Activated naive CD4-positive, alpha-beta T cell treated with anti-CD3 and anti-CD28 coated beads, Interleukin-2, amount 10 ng/mL, durations not matched to agents 7 days and 5 days (primary cell): ENCODE data around the gene ASH1L.
"Not testable (repeated sequence)": the region's sequence is repeated elsewhere in the genome, so short reads cannot be mapped to it uniquely, and the experiment has no call there.

ENCODE experiments used
- CTCF ChIA-PET: fragments of 350-600 bp; sonication (Branson Sonifier 250); formaldehyde crosslinking; loops from one replicate; lab custom pipeline; 2021; ENCODE audit warnings: antibody characterized with exemption; lab: Charles Lee
- DNase-seq: peaks from one replicate; pipeline ENCODE4 v3.0.0-alpha.2; 2020
- H3K27ac Mint-ChIP-seq: one replicate; pipeline ENCODE4 v1.8.0; 2021; ENCODE audit warnings: mild to moderate bottlenecking, moderate library complexity, mixed read lengths
- H3K27me3 Mint-ChIP-seq: one replicate; pipeline ENCODE4 v1.8.0; 2021; ENCODE audit warnings: mild to moderate bottlenecking, mixed read lengths
- H3K36me3 Mint-ChIP-seq: one replicate; pipeline ENCODE4 v1.8.0; 2021; ENCODE audit warnings: mixed read lengths
- H3K4me1 Mint-ChIP-seq: one replicate; pipeline ENCODE4 v1.8.0; 2021; ENCODE audit warnings: mixed read lengths
- H3K4me3 Mint-ChIP-seq: one replicate; pipeline ENCODE4 v1.8.0; 2021; ENCODE audit warnings: mild to moderate bottlenecking, moderate library complexity, mixed read lengths
- H3K9me3 Mint-ChIP-seq: one replicate; pipeline ENCODE4 v1.8.0; 2021; ENCODE audit warnings: mixed read lengths

ASH1L gene

DNA sequence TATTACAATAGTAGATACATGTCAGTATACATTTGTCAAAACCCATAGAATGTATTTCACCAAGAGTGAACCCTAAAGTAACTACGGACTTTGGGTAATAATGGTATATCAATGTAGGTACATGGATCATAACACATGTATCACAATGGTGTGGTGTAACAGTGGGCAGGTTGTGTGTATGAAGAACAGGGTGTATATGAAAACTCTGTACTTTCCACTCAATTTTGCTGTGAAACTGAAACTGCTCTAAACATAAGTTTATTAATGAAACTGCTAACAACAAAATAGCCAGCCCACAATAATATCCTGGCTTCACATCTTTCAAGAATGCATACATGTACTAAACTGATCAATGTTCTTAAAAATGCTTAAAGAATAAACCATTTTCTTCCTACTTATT lies 151.7 kb downstream of the ASH1L start:
- H3K9me3 Mint-ChIP-seq = no peaks in the 10 kb centered on the region
- DNase-seq = no peak
- CTCF ChIA-PET = no interaction called here
- H3K27ac Mint-ChIP-seq = no peak overlapping the region
- no peak overlapping the region for H3K4me3 Mint-ChIP-seq
- peaks cover 6% of the 10 kb centered on the region for H3K4me1 Mint-ChIP-seq
- no peaks in the 10 kb centered on the region for H3K27me3 Mint-ChIP-seq
- peaks cover 36% of the 10 kb centered on the region for H3K36me3 Mint-ChIP-seq

- Mint-ChIP-seq H3K27ac (no peak overlapping the region), H3K4me1 (no peaks in the 10 kb centered on the region), H3K36me3 (peaks cover 32% of the 10 kb centered on the region), H3K9me3 (no peaks in the 10 kb centered on the region), H3K27me3 (no peaks in the 10 kb centered on the region), H3K4me3 (no peak overlapping the region)
- CTCF ChIA-PET = no interaction called here
- DNase-seq = no peak
Observed at GRCh38 chr1:155396874-155397476, 165.6 kb downstream of the ASH1L start.

DNA sequence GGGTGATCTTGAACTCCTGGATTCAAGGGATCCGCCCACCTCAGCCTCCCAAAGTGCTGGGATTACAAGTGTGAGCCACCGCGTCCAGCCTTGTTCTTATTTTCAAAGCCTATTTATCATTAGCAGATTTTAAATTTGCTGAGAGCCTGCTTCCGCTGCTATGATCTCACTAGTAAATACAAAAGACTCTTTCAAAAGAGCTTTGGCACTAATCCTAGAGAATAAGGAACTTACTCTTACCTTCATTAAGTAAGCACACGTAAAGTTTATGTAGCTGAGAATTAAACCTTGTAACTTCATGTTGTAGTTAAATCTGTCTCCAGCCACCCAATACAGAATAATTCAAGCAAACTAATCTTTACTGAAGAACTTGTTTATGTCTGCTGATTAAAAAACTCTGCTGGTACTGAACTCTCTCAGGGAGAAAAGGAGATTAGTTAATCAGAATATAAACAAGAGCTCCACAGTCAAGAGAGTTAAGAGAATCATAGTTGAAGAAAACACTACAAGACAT lies 169.6 kb downstream of the ASH1L start:
- H3K27me3 Mint-ChIP-seq = no peaks in the 10 kb centered on the region
- no peaks in the 10 kb centered on the region for H3K4me1 Mint-ChIP-seq
- peaks cover 48% of the 10 kb centered on the region for H3K36me3 Mint-ChIP-seq

DNA sequence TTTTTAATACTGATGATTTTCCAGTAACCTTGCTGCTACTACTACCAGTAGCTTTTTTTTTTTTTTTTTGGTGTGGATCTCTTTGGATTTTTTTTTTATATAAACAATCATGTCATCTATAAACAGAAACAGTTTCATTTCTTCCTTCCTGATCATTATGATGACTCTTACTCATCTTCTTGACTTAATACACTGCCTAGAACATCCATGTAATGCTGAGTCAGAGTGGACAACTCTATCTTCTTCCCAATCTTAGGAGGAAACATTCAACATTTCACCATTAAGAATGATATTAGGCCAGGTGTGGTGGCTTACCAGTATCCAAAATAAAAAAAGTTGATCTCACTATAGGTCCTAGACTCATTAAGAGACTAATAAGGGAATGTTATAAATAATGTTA lies 172.8 kb downstream of the ASH1L start:
- CTCF ChIA-PET = no interaction called here
- no peak for DNase-seq
- H3K36me3 Mint-ChIP-seq = peaks cover 57% of the 10 kb centered on the region
- H3K4me1 Mint-ChIP-seq = no peaks in the 10 kb centered on the region
- H3K4me3 Mint-ChIP-seq = no peak overlapping the region
- H3K27me3 Mint-ChIP-seq = no peaks in the 10 kb centered on the region
- H3K27ac Mint-ChIP-seq = no peak overlapping the region
- H3K9me3 Mint-ChIP-seq = no peaks in the 10 kb centered on the region

More for the DNA sequence above, 169.6 kb downstream of the ASH1L start:
- H3K4me3 Mint-ChIP-seq = no peak overlapping the region
- no peaks in the 10 kb centered on the region for H3K9me3 Mint-ChIP-seq
- no peak overlapping the region for H3K27ac Mint-ChIP-seq
- CTCF ChIA-PET = no interaction called here
- DNase-seq = no peak

DNA sequence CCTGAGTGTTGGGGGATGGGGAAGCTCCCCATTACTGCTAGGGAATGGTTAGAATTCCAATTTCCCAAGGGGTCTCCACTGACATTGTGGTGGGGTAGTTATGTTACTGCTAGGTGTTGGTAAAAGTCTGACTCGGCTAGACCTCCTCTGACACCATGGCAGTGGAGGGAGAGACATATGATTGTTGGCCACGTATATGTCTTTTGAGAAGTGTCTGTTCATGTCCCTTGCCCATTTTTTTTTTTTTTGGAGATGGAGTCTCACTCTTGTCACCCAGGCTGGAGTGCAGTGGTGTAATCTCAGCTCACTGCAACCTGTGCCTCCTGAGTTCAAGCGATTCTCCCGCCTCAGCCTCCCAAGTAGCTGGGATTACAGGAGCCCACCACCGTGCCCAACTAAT lies 176.8 kb downstream of the ASH1L start:
- CTCF ChIA-PET = interaction anchor here (1.1 to 1.3 kb wide), 2 partner anchors 23 to 26 kb away, joined by 3 to 4 read pairs; no protein-coding TSS in a partner anchor
- H3K36me3 Mint-ChIP-seq = peaks cover 45% of the 10 kb centered on the region
- DNase-seq, H3K4me3 Mint-ChIP-seq, H3K4me1 Mint-ChIP-seq, H3K27ac Mint-ChIP-seq, H3K27me3 Mint-ChIP-seq, H3K9me3 Mint-ChIP-seq: not testable (repeated sequence)

GRCh38 chr1:155383406-155383805 lies 179.2 kb downstream of the ASH1L start:
- no peak for DNase-seq
- no peaks in the 10 kb centered on the region for H3K9me3 Mint-ChIP-seq
- CTCF ChIA-PET = no interaction called here
- H3K4me3 Mint-ChIP-seq = no peak overlapping the region
- H3K36me3 Mint-ChIP-seq = peaks cover 49% of the 10 kb centered on the region
- no peak overlapping the region for H3K27ac Mint-ChIP-seq
- H3K4me1 Mint-ChIP-seq = peaks cover 2% of the 10 kb centered on the region
- no peaks in the 10 kb centered on the region for H3K27me3 Mint-ChIP-seq

DNA sequence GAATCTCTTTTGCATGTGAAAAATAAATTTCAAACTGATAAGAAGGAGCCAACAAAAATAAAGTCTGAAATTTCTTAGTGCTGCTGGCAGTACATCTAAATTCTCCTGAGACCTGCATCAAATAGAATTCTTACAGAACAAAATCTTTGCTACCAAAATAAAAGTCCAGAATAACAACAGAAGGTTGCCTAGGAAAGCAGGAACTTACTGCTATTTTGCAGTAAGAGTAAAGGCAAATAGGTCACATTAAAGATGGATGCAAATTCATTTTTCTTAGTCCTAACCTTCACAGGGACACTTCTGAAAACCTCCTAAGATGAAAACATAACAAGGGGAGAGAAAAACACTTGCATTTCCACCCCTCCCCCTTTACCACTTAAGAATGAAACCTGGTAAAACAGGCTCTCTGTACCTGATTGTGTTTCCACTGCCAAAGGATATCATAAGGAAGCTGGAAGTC lies 182.9 kb downstream of the ASH1L start:
- H3K4me3 Mint-ChIP-seq = no peak overlapping the region
- peaks cover 45% of the 10 kb centered on the region for H3K36me3 Mint-ChIP-seq
- DNase-seq = no peak
- CTCF ChIA-PET = interaction anchor here (0.6 to 1.4 kb wide), 2 partner anchors 24 to 215 kb away, joined by 3 read pairs; no protein-coding TSS in a partner anchor
- H3K9me3 Mint-ChIP-seq = no peaks in the 10 kb centered on the region
- H3K27ac Mint-ChIP-seq = no peak overlapping the region
- H3K27me3 Mint-ChIP-seq = no peaks in the 10 kb centered on the region
- peaks cover 2% of the 10 kb centered on the region for H3K4me1 Mint-ChIP-seq

- H3K36me3 Mint-ChIP-seq = peaks cover 47% of the 10 kb centered on the region
- DNase-seq = no peak
- H3K27ac Mint-ChIP-seq = no peak overlapping the region
- no peak overlapping the region for H3K4me3 Mint-ChIP-seq
- H3K9me3 Mint-ChIP-seq = no peaks in the 10 kb centered on the region
- CTCF ChIA-PET = no interaction called here
- no peaks in the 10 kb centered on the region for H3K27me3 Mint-ChIP-seq
- peaks cover 2% of the 10 kb centered on the region for H3K4me1 Mint-ChIP-seq
Observed at GRCh38 chr1:155379180-155379579, 183.4 kb downstream of the ASH1L start.

GRCh38 chr1:155360051-155360450 lies 202.6 kb downstream of the ASH1L start:
- Mint-ChIP-seq H3K27me3 (no peaks in the 10 kb centered on the region), H3K9me3 (no peaks in the 10 kb centered on the region), H3K27ac (no peak overlapping the region), H3K4me1 (no peaks in the 10 kb centered on the region), H3K4me3 (no peak overlapping the region), H3K36me3 (peaks cover 24% of the 10 kb centered on the region)
- DNase-seq = no peak
- CTCF ChIA-PET = interaction anchor here (0.9 kb wide), 1 partner anchor 109 kb away, joined by 3 read pairs; no protein-coding TSS in a partner anchor

GRCh38 chr1:155352631-155353030 lies 210.0 kb downstream of the ASH1L start:
- Mint-ChIP-seq H3K4me3 (no peak overlapping the region), H3K9me3 (no peaks in the 10 kb centered on the region), H3K27me3 (no peaks in the 10 kb centered on the region), H3K36me3 (peaks cover 53% of the 10 kb centered on the region), H3K4me1 (no peaks in the 10 kb centered on the region), H3K27ac (no peak overlapping the region)
- no peak for DNase-seq
- CTCF ChIA-PET = no interaction called here

- no peaks in the 10 kb centered on the region for H3K27me3 Mint-ChIP-seq
- H3K9me3 Mint-ChIP-seq = no peaks in the 10 kb centered on the region
- CTCF ChIA-PET = interaction anchor here (0.6 to 1.5 kb wide), 4 partner anchors 23 to 92 kb away, joined by 3 to 5 read pairs (median 4); no protein-coding TSS in a partner anchor
- DNase-seq = no peak
- H3K27ac Mint-ChIP-seq = no peak overlapping the region
- no peaks in the 10 kb centered on the region for H3K4me1 Mint-ChIP-seq
- peaks cover 61% of the 10 kb centered on the region for H3K36me3 Mint-ChIP-seq
- no peak overlapping the region for H3K4me3 Mint-ChIP-seq
Observed at GRCh38 chr1:155342842-155343241, 219.8 kb downstream of the ASH1L start.

DNA sequence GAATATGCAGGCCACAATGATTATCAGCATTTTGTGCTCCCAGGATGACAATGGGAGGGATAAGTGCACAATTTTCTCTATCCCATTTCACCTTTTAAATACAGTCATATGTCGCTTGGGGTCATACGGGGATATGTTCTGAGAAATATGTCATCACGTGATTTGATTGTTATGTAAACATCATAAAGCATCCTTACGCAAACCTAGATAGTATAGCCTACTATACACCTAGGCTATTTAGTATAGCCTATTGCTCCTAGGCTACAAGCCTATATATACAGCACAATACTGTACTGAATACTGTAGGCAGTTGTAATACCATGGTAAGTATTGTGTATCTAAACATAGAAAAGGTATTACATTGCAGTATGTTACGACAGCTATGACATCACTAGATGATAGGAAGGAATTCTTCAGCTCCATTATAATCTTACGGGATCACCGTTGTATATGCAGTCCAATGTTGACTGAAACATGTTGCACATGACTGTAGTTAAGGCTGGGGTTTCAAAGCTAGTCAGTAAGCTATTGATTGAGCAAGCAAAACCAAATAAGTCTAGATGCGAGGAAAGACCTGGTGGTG lies 223.0 kb downstream of the ASH1L start:
- no peak overlapping the region for H3K27ac Mint-ChIP-seq
- peaks cover 61% of the 10 kb centered on the region for H3K36me3 Mint-ChIP-seq
- no peaks in the 10 kb centered on the region for H3K9me3 Mint-ChIP-seq
- no peaks in the 10 kb centered on the region for H3K27me3 Mint-ChIP-seq
- no peaks in the 10 kb centered on the region for H3K4me1 Mint-ChIP-seq
- DNase-seq = no peak
- CTCF ChIA-PET = interaction anchor here (0.6 to 1.7 kb wide), 3 partner anchors 16 to 109 kb away, joined by 3 to 6 read pairs (median 4); no protein-coding TSS in a partner anchor
- H3K4me3 Mint-ChIP-seq = no peak overlapping the region

DNA sequence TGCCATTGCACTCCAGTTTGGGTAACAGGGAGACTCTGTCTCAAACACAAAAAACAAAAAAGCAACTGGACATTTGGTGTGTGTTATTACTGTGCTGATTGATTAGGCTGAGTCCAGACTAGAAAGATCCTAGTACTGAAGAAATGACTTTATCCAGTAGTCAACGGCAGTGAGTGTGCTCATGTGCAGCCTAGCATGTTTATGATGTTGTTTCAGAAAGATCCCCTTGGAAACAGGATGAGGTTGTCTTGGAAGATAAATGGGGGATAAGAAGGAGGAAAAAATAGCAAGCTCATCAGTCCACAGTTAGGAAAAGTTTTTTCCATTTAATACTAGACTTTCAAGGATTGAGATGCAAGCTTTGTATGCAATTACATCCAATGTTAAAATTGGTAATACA lies 227.6 kb downstream of the ASH1L start:
- DNase-seq = no peak
- Mint-ChIP-seq H3K9me3 (no peaks in the 10 kb centered on the region), H3K4me3 (no peak overlapping the region), H3K36me3 (peaks cover 48% of the 10 kb centered on the region), H3K27me3 (no peaks in the 10 kb centered on the region), H3K27ac (no peak overlapping the region), H3K4me1 (no peaks in the 10 kb centered on the region)
- CTCF ChIA-PET = interaction anchor here (1.6 kb wide), 1 partner anchor 12 kb away, joined by 3 read pairs; no protein-coding TSS in a partner anchor

GRCh38 chr1:155329980-155330598 lies 232.5 kb downstream of the ASH1L start:
- Mint-ChIP-seq H3K27ac (peak overlapping the region; percentile 28), H3K4me3 (no peak overlapping the region), H3K4me1 (peaks cover 17% of the 10 kb centered on the region), H3K36me3 (peaks cover 25% of the 10 kb centered on the region), H3K9me3 (no peaks in the 10 kb centered on the region), H3K27me3 (no peaks in the 10 kb centered on the region)
- DNase-seq = no peak
- CTCF ChIA-PET = no interaction called here
